K562 (cell line): ENCODE data around the gene SPINT3. TPM values are rescaled to one million over a fixed set of nuclear protein-coding genes. Genes with fewer than 3 reads are reported as not detected.

Experiments
- CTCF ChIP-seq, 3 experiments: IDR thresholded peaks in 2 of 3; conservative IDR thresholded peaks in 1 of 3; 2 replicates each; pipeline ENCODE4 v1.5.1; 2011 to 2012; ENCODE audit warnings: low read length in 3 of 3, mild to moderate bottlenecking in 3 of 3, control low read depth in 2 of 3, improper control_type of control experiment in 1 of 3, inconsistent platforms in 1 of 3, low read depth in 1 of 3, mixed read lengths in 1 of 3, moderate library complexity in 1 of 3; ENCODE audit not compliant: insufficient read depth in 2 of 3
- E2F4 ChIP-seq: sonication (generic); formaldehyde crosslinking; IDR thresholded peaks from 2 replicates; pipeline ENCODE4 v1.8.0; 2022; ENCODE audit warnings: mild to moderate bottlenecking, low read depth, missing genetic modification reagents
- GATAD2A ChIP-seq: fragments of 450-650 bp; IDR thresholded peaks from 2 replicates; pipeline ENCODE4 v1.6.1; 2017
- MBD1 ChIP-seq: fragments of 250-450 bp; sonication (Bioruptor Pico); IDR thresholded peaks from 2 replicates; pipeline ENCODE4 v1.8.0; 2022; ENCODE audit warnings: inconsistent platforms
- MLX ChIP-seq, 2 experiments: fragments of 450-650 bp in 1 of 2; sonication (generic) in 1 of 2; formaldehyde crosslinking; conservative IDR thresholded peaks; 2 replicates each; pipeline versions ENCODE4 v1.4.0 to v1.8.1; 2020 to 2022; ENCODE audit warnings: mild to moderate bottlenecking in 1 of 2, missing genetic modification reagents in 1 of 2
- NR4A1 ChIP-seq, 2 experiments: fragments of 250-450 bp in 1 of 2; fragments of 450-650 bp in 1 of 2; sonication (Bioruptor Pico) in 1 of 2; IDR thresholded peaks; 2 replicates each; pipeline versions ENCODE4 v1.4.0 to v1.6.1; 2016 to 2020; ENCODE audit warnings: mild to moderate bottlenecking in 2 of 2, missing compliant biosample characterization in 1 of 2, missing genetic modification characterization in 1 of 2, moderate library complexity in 1 of 2
- PHF8 ChIP-seq: fragments of 200-600 bp; sonication (generic); IDR thresholded peaks from 2 replicates; pipeline ENCODE4 v1.6.1; 2012; ENCODE audit warnings: mixed run types, mild to moderate bottlenecking, inconsistent platforms, low read length, moderate library complexity, borderline replicate concordance
- POLR2G ChIP-seq: fragments of 200-400 bp; formaldehyde crosslinking; IDR thresholded peaks from 2 replicates; pipeline ENCODE4 v1.6.1; 2017; ENCODE audit warnings: low read depth, mild to moderate bottlenecking, antibody characterized with exemption, low read length, moderate library complexity
- SAFB2 ChIP-seq: fragments of 200-400 bp; formaldehyde crosslinking; IDR thresholded peaks from 2 replicates; pipeline ENCODE4 v1.6.1; 2018; ENCODE audit warnings: borderline replicate concordance, low read length, low read depth, moderate library complexity; ENCODE audit not compliant: severe bottlenecking
- SIX5 ChIP-seq, 2 experiments: IDR thresholded peaks; 2 replicates each; pipeline ENCODE4 v1.6.1; 2011; ENCODE audit warnings: low read length in 2 of 2, borderline replicate concordance in 1 of 2, low read depth in 1 of 2, mild to moderate bottlenecking in 1 of 2, moderate library complexity in 1 of 2; ENCODE audit not compliant: insufficient read depth in 1 of 2
- U2AF2 ChIP-seq: fragments of 200-400 bp; formaldehyde crosslinking; optimal IDR thresholded peaks from 2 replicates; pipeline ENCODE3; 2017; ENCODE audit warnings: low read depth, mild to moderate bottlenecking, low read length
- ZNF184 ChIP-seq: sonication (generic); formaldehyde crosslinking; IDR thresholded peaks from 2 replicates; pipeline ENCODE4 v1.5.0; 2020; ENCODE audit warnings: missing genetic modification reagents
- ZNF518B ChIP-seq: fragments of 250-450 bp; sonication (Bioruptor Pico); IDR thresholded peaks from 2 replicates; pipeline ENCODE4 v1.5.0; 2021; ENCODE audit warnings: mild to moderate bottlenecking, moderate library complexity
- ZNF57 ChIP-seq: fragments of 450-650 bp; formaldehyde crosslinking; IDR thresholded peaks from 2 replicates; pipeline ENCODE4 v1.4.0; 2020; ENCODE audit warnings: mild to moderate bottlenecking, moderate library complexity
- polyA plus RNA-seq, 8 experiments: library from polyadenylated mRNA; depleted of rRNA in 4 of 8; stranded (reverse) in 5 of 8; unstranded in 3 of 8; fragments of >200 nt; fragmentation: Nextera tagmentation in 2 of 8; fragmentation: Illumina TruSeq in 1 of 8; extraction: Ambion mirVana in 2 of 8; extraction: Trizol in 1 of 8; gene quantifications; 2 replicates each; pipeline versions ENCODE4 v1.2.1 to v1.2.3, GENCODE V29; 2011 to 2014; ENCODE audit warnings: inconsistent platforms in 1 of 8, missing spikeins in 1 of 8
- total RNA-seq, 7 experiments: library from RNA; depleted of rRNA in 6 of 7; stranded (reverse); fragments of >200 nt in 6 of 7; fragmentation: Illumina TruSeq in 2 of 7; extraction: Trizol in 2 of 7; gene quantifications; 2 replicates each; pipeline versions ENCODE4 v1.2.1 to v1.2.3, GENCODE V29; 2011 to 2021; ENCODE audit warnings: low replicate concordance in 1 of 7

The SPINT3 gene
- total and polyA plus RNA-seq, 9 of the 15 experiments (the other 6 are each of a cell fraction or from before 2014, with no cell fraction given): not detected

GRCh38 chr20:45508068-45508886 lies 7.1 kb downstream of the SPINT3 start (continued):
- TF ChIP-seq PHF8: no peak
- TF ChIP-seq U2AF2: no peak
- no peak for TF ChIP-seq MLX (CRISPR knock-in tag; conservative IDR thresholded peaks at IDR 0.05)
- TF ChIP-seq GATAD2A: no peak
- TF ChIP-seq SAFB2: no peak
- no peak for TF ChIP-seq SIX5 (IDR thresholded peaks at IDR 0.05; ENCODE audit: borderline replicate concordance in 1 of 2, insufficient read depth in 1 of 2, low read depth in 1 of 2, low read length in 2 of 2)
- TF ChIP-seq NR4A1 (CRISPR knock-in tag; IDR thresholded peaks at IDR 0.05): no peak
- no peak for TF ChIP-seq NR4A1 (tag; IDR thresholded peaks at IDR 0.05)
- no peak for TF ChIP-seq POLR2G
- no peak for TF ChIP-seq CTCF (IDR thresholded peaks at IDR 0.05 in 2 of 3, conservative IDR thresholded peaks at IDR 0.05 in 1 of 3; ENCODE audit: insufficient read depth in 2 of 3, low read depth in 1 of 3, low read length in 3 of 3)
- no peak for TF ChIP-seq ZNF57 (CRISPR knock-in tag)
- no peak for TF ChIP-seq MBD1 (CRISPR knock-in tag)
- TF ChIP-seq ZNF184 (CRISPR knock-in tag): no peak
- TF ChIP-seq E2F4 (CRISPR knock-in tag): no peak
- TF ChIP-seq ZNF518B (CRISPR knock-in tag): no peak
